ENCODE data around the gene FGFR2.

FGFR2 gene

DNA sequence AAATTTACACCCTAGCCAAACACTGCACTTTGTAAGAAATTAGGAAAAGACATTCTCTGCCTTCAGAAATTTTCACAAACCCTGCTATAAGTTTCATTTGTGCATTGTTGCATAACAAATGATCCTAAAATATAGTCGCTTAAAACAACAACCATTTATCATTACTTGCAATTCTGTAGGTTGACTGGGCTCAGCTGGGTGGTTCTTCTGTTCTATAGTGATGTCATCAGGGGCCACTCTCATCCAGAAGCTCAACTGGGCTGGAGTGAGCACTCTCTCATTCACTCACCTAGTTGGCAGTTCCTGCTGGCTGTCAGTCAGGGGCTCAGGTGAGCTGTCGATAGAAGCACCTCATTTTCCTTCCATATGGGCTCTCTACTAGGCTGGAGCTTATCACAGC, 20.7 kb upstream of the FGFR2 start:
- no peaks in the 10 kb centered on the region for H3K36me3 ChIP-seq (replicated peaks; ENCODE audit: low read depth, low read length)
- no peaks in the 10 kb centered on the region for H3K9me3 ChIP-seq (ENCODE audit: insufficient read depth, low read length)
- no peaks in the 10 kb centered on the region for H4K20me1 ChIP-seq (ENCODE audit: insufficient read depth, low read length)
- no peak overlapping the region for H3K27ac ChIP-seq (ENCODE audit: low read length)
- no peaks in the 10 kb centered on the region for H3K79me2 ChIP-seq (ENCODE audit: low read length)
- H3K4me1 ChIP-seq (ENCODE audit: low read length): no peaks in the 10 kb centered on the region
- H3K9ac ChIP-seq (ENCODE audit: low read length): no peak overlapping the region
- TF ChIP-seq EZH2phosphoT487 (IDR thresholded peaks at IDR 0.05; ENCODE audit: low read depth): no peak
- TF ChIP-seq CTCF (IDR thresholded peaks at IDR 0.05; ENCODE audit: low read depth, low read length): no peak
- no peaks in the 10 kb centered on the region; the same call in 1 of the 2 replicates for H3K27me3 ChIP-seq (ENCODE audit: low read depth, low read length)
- no peak overlapping the region for H3K4me2 ChIP-seq (ENCODE audit: low read length)
- no peak overlapping the region for H2AFZ ChIP-seq (ENCODE audit: low read depth, low read length)
- H3K4me3 ChIP-seq (ENCODE audit: low read length): no peak overlapping the region

DNA sequence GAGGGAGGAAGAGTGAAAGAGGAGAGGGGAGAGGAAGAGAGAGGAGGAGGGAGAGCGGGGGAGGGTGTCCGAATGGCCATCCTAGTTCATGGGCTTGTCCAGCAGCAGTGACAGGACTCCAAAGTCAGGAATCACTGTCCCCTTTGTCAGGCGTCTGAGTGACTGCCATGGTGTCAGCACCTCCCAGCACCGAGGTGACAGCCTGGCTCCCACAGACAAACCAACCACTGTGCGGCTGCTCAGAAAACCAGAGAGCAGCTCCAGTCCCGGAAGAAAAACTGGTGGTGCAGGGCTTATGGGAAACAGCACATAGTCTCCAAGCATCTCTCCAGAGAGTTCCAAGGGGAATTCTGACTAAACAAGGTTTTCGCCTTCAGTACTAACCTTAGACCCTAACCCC, 18.9 kb upstream of the FGFR2 start:
- H3K36me3 ChIP-seq (replicated peaks; ENCODE audit: low read depth, low read length): no peaks in the 10 kb centered on the region
- no peaks in the 10 kb centered on the region for H3K9me3 ChIP-seq (ENCODE audit: insufficient read depth, low read length)
- no peak overlapping the region for H3K4me3 ChIP-seq (ENCODE audit: low read length)
- H3K4me1 ChIP-seq (ENCODE audit: low read length): no peaks in the 10 kb centered on the region
- TF ChIP-seq EZH2phosphoT487 (IDR thresholded peaks at IDR 0.05; ENCODE audit: low read depth): no peak
- TF ChIP-seq CTCF (IDR thresholded peaks at IDR 0.05; ENCODE audit: low read depth, low read length): no peak
- no peak overlapping the region for H3K4me2 ChIP-seq (ENCODE audit: low read length)
- H3K27ac ChIP-seq (ENCODE audit: low read length): no peak overlapping the region
- H2AFZ ChIP-seq (ENCODE audit: low read depth, low read length): no peak overlapping the region
- no peaks in the 10 kb centered on the region; the same call in 1 of the 2 replicates for H3K27me3 ChIP-seq (ENCODE audit: low read depth, low read length)
- H3K79me2 ChIP-seq (ENCODE audit: low read length): no peaks in the 10 kb centered on the region
- H4K20me1 ChIP-seq (ENCODE audit: insufficient read depth, low read length): no peaks in the 10 kb centered on the region
- H3K9ac ChIP-seq (ENCODE audit: low read length): no peak overlapping the region

DNA sequence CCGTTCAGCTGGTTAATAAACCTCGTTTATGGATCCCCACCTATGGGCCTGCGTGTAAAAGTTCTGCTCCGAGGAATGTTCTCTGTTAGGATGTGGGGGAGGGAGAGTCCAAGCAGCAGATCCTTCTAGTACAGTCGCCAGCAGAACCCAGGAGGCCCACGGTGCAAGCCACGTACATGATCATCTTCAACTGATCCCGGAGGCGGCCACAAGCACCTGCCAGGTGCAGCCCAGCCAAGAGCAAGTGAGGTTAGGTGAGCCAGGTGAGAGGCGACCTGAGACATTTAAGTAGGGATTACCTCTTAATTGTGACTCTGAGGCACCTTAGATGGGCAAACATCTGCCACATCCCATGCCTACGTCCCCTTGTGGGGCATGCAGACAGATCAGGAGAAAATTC, 18.0 kb upstream of the FGFR2 start:
- Histone ChIP-seq H3K27ac (ENCODE audit: low read length) (no peak overlapping the region), H3K9me3 (ENCODE audit: insufficient read depth, low read length) (no peaks in the 10 kb centered on the region), H3K79me2 (ENCODE audit: low read length) (no peaks in the 10 kb centered on the region), H2AFZ (ENCODE audit: low read depth, low read length) (no peak overlapping the region), H3K36me3 (replicated peaks; ENCODE audit: low read depth, low read length) (no peaks in the 10 kb centered on the region), H3K4me3 (ENCODE audit: low read length) (no peak overlapping the region), H4K20me1 (ENCODE audit: insufficient read depth, low read length) (no peaks in the 10 kb centered on the region), H3K9ac (ENCODE audit: low read length) (no peak overlapping the region), H3K4me2 (ENCODE audit: low read length) (no peak overlapping the region), H3K27me3 (ENCODE audit: low read depth, low read length) (no peaks in the 10 kb centered on the region; the same call in 1 of the 2 replicates), H3K4me1 (ENCODE audit: low read length) (no peaks in the 10 kb centered on the region)
- TF ChIP-seq EZH2phosphoT487 (IDR thresholded peaks at IDR 0.05; ENCODE audit: low read depth): no peak
- no peak for TF ChIP-seq CTCF (IDR thresholded peaks at IDR 0.05; ENCODE audit: low read depth, low read length)

- no peaks in the 10 kb centered on the region for H4K20me1 ChIP-seq (ENCODE audit: insufficient read depth, low read length)
- H3K36me3 ChIP-seq (replicated peaks; ENCODE audit: low read depth, low read length): no peaks in the 10 kb centered on the region
- no peaks in the 10 kb centered on the region; the same call in 1 of the 2 replicates for H3K27me3 ChIP-seq (ENCODE audit: low read depth, low read length)
- H2AFZ ChIP-seq (ENCODE audit: low read depth, low read length): no peak overlapping the region
- H3K9ac ChIP-seq (ENCODE audit: low read length): no peak overlapping the region
- no peaks in the 10 kb centered on the region for H3K9me3 ChIP-seq (ENCODE audit: insufficient read depth, low read length)
- no peak overlapping the region for H3K27ac ChIP-seq (ENCODE audit: low read length)
- H3K4me1 ChIP-seq (ENCODE audit: low read length): no peaks in the 10 kb centered on the region
- no peaks in the 10 kb centered on the region for H3K79me2 ChIP-seq (ENCODE audit: low read length)
- no peak overlapping the region for H3K4me3 ChIP-seq (ENCODE audit: low read length)
- no peak overlapping the region for H3K4me2 ChIP-seq (ENCODE audit: low read length)
- no peak for TF ChIP-seq CTCF (IDR thresholded peaks at IDR 0.05; ENCODE audit: low read depth, low read length)
- no peak for TF ChIP-seq EZH2phosphoT487 (IDR thresholded peaks at IDR 0.05; ENCODE audit: low read depth)
Measured at GRCh38 chr10:121615836-121616235, 17.6 kb upstream of the FGFR2 start.

Data from OCI-LY3 (cell line).